ENCODE measurements around the gene TRIM65.

- TF ChIP-seq CTCF (conservative IDR thresholded peaks at IDR 0.05 in 1 of 2, IDR thresholded peaks at IDR 0.05 in 1 of 2; ENCODE audit: extremely low read depth in 1 of 2, insufficient read depth in 1 of 2, low read depth in 1 of 2, low read length in 2 of 2) (no peak), EZH2 (IDR thresholded peaks at IDR 0.05; ENCODE audit: borderline replicate concordance, low read length) (no peak)
Observed at GRCh38 chr17:75909812-75910274, 13.1 kb upstream of the TRIM65 start.

Measured in mammary epithelial cell (primary cell).